ENCODE measurements around the gene PLCL2. TPM values are rescaled to one million over a fixed set of nuclear protein-coding genes. Genes with fewer than 3 reads are reported as not detected.
A peak's percentile ranks its signal among the peaks of the same experiment; 100 is the strongest.

The PLCL2 gene
- total and polyA plus RNA-seq, 2 experiments from 2014 or later, result 1.6 to 9.7 TPM

DNA sequence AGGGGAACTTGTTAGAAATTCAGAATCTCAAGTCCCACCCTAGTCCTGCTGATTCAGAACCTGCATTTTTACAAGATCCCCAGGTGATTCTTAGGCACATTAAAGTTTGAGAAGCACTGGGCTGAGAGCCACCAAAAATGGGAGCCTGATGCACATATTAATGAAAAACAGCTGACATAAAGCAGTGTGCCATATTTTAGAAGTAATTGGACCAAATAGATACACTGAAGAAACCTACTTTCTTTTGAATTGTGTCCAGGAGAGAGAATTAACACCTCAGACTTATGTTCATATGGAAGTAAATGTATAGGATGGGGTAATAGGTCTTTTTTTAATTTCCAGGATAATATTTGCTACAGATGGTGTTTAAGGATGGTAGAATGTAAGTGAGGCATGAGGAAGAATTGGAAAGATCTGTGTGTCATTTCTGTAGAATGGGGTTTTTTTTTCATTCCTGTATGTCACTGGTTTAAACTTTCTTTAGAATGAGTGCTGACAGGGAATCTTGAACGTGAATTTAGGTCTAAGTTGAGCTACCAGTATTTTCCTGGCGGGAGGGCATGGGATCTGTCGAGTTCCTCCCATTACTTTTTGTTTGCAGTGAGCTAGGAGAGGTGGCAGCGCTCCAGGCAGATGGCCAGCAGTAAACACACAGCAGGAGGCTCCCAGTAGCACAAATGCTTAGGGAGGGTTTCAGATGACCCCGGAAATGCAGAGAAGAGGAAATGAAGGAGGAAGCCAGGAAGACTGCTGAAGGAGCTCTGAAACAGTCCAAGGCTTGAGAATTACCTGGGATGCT, 185.6 kb downstream of the PLCL2 start:
- H3K27me3 Mint-ChIP-seq (ENCODE audit: insufficient read depth, low read depth, poor library complexity), result peaks cover 2% of the 10 kb centered on the region
- Histone ChIP-seq H3F3A (replicated peaks; ENCODE audit: low read depth) (no peaks in the 10 kb centered on the region), H3K27ac (ENCODE audit: low read depth) (no peak overlapping the region), H3K9me2 (ENCODE audit: insufficient read depth) (0 out of 2 replicates have a peak, but pooled peaks cover 5% of the 10 kb centered on the region), H3K79me2 (replicated peaks; ENCODE audit: insufficient read depth) (no peaks in the 10 kb centered on the region), H3K27me3 (ENCODE audit: insufficient read depth) (no peaks in the 10 kb centered on the region), H4K20me1 (replicated peaks; ENCODE audit: insufficient read depth) (no peaks in the 10 kb centered on the region), H2AFZ (no peak overlapping the region), H3K4me2 (peak overlapping the region; percentile 51; the same call in 1 of the 2 replicates), H3K36me3 (ENCODE audit: insufficient read depth) (no peaks in the 10 kb centered on the region), H3K4me3 (no peak overlapping the region), H3K4me1 (ENCODE audit: insufficient read depth) (peaks cover 28% of the 10 kb centered on the region)
- TF ChIP-seq NANOG (IDR thresholded peaks at IDR 0.05; ENCODE audit: borderline replicate concordance), result 0 out of 2 replicates have a peak, but pooled peaks have one; percentile 16
- no peak for TF ChIP-seq ZNF331 (CRISPR knock-in tag; IDR thresholded peaks at IDR 0.05; ENCODE audit: low read depth)
- TF ChIP-seq, protein P1, sequence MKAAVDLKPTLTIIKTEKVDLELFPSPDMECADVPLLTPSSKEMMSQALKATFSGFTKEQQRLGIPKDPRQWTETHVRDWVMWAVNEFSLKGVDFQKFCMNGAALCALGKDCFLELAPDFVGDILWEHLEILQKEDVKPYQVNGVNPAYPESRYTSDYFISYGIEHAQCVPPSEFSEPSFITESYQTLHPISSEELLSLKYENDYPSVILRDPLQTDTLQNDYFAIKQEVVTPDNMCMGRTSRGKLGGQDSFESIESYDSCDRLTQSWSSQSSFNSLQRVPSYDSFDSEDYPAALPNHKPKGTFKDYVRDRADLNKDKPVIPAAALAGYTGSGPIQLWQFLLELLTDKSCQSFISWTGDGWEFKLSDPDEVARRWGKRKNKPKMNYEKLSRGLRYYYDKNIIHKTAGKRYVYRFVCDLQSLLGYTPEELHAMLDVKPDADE (IDR thresholded peaks at IDR 0.05), result no peak
- no peaks in the 10 kb centered on the region for H3K9me3 Mint-ChIP-seq
- ATAC-seq, result peak; percentile 97
- H3K4me3 Mint-ChIP-seq, result no peak overlapping the region; the same call in 2 of the 3 replicates
- H3K27ac Mint-ChIP-seq, result peak overlapping the region; percentile 88
- DNase-seq (ENCODE audit: low spot score), result peak; percentile 57
- H3K36me3 Mint-ChIP-seq (ENCODE audit: low read depth), result no peaks in the 10 kb centered on the region; the same call in 2 of the 3 replicates
- H3K4me1 Mint-ChIP-seq, result peaks cover 35% of the 10 kb centered on the region

DNA sequence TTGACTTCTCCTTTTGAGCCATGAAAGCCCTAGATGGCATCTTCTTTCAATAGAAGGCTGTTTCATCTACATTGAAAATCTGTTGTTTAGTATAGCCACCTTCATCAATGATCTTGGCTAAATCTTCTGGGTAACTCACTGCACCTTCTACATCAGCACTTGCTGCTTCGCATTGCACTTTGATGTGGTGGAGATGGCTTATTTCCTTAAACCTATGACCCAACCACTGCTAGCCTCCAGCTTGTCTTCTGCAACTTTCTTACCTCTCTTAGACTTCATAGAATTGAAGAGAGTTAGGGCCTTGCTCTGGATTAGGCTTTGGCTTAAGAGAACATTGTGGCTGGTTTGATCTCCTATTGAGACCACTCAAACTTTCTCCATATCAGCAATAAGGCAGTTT, 189.8 kb downstream of the PLCL2 start:
- Histone ChIP-seq H3K27ac (ENCODE audit: low read depth) (no peak overlapping the region), H3K79me2 (replicated peaks; ENCODE audit: insufficient read depth) (no peaks in the 10 kb centered on the region), H4K20me1 (replicated peaks; ENCODE audit: insufficient read depth) (no peaks in the 10 kb centered on the region), H3K36me3 (ENCODE audit: insufficient read depth) (no peaks in the 10 kb centered on the region), H3K9me2 (ENCODE audit: insufficient read depth) (no peaks in the 10 kb centered on the region), H3K4me1 (ENCODE audit: insufficient read depth) (peaks cover 12% of the 10 kb centered on the region), H3K4me3 (no peak overlapping the region), H2AFZ (no peak overlapping the region), H3K4me2 (no peak overlapping the region), H3F3A (replicated peaks; ENCODE audit: low read depth) (no peaks in the 10 kb centered on the region), H3K27me3 (ENCODE audit: insufficient read depth) (no peaks in the 10 kb centered on the region)
- H3K27me3 Mint-ChIP-seq (ENCODE audit: insufficient read depth, low read depth, poor library complexity), result no peaks in the 10 kb centered on the region
- H3K4me3 Mint-ChIP-seq, result no peak overlapping the region
- no peak for ATAC-seq
- no peak overlapping the region for H3K27ac Mint-ChIP-seq
- DNase-seq (ENCODE audit: low spot score), result no peak
- H3K36me3 Mint-ChIP-seq (ENCODE audit: low read depth), result no peaks in the 10 kb centered on the region
- H3K9me3 Mint-ChIP-seq, result no peaks in the 10 kb centered on the region
- peaks cover 15% of the 10 kb centered on the region for H3K4me1 Mint-ChIP-seq
- TF ChIP-seq JUNB (IDR thresholded peaks at IDR 0.05; ENCODE audit: unreplicated experiment) (no peak), NANOG (IDR thresholded peaks at IDR 0.05; ENCODE audit: borderline replicate concordance) (no peak), EZH2phosphoT487 (IDR thresholded peaks at IDR 0.05; ENCODE audit: unreplicated experiment) (no peak), CREB1 (CRISPR knock-in tag; IDR thresholded peaks at IDR 0.05; ENCODE audit: low read depth) (no peak), ZNF114 (CRISPR knock-in tag; IDR thresholded peaks at IDR 0.05) (no peak), STAT1 (IDR thresholded peaks at IDR 0.05; ENCODE audit: unreplicated experiment) (no peak)
- TF ChIP-seq, protein P2, sequence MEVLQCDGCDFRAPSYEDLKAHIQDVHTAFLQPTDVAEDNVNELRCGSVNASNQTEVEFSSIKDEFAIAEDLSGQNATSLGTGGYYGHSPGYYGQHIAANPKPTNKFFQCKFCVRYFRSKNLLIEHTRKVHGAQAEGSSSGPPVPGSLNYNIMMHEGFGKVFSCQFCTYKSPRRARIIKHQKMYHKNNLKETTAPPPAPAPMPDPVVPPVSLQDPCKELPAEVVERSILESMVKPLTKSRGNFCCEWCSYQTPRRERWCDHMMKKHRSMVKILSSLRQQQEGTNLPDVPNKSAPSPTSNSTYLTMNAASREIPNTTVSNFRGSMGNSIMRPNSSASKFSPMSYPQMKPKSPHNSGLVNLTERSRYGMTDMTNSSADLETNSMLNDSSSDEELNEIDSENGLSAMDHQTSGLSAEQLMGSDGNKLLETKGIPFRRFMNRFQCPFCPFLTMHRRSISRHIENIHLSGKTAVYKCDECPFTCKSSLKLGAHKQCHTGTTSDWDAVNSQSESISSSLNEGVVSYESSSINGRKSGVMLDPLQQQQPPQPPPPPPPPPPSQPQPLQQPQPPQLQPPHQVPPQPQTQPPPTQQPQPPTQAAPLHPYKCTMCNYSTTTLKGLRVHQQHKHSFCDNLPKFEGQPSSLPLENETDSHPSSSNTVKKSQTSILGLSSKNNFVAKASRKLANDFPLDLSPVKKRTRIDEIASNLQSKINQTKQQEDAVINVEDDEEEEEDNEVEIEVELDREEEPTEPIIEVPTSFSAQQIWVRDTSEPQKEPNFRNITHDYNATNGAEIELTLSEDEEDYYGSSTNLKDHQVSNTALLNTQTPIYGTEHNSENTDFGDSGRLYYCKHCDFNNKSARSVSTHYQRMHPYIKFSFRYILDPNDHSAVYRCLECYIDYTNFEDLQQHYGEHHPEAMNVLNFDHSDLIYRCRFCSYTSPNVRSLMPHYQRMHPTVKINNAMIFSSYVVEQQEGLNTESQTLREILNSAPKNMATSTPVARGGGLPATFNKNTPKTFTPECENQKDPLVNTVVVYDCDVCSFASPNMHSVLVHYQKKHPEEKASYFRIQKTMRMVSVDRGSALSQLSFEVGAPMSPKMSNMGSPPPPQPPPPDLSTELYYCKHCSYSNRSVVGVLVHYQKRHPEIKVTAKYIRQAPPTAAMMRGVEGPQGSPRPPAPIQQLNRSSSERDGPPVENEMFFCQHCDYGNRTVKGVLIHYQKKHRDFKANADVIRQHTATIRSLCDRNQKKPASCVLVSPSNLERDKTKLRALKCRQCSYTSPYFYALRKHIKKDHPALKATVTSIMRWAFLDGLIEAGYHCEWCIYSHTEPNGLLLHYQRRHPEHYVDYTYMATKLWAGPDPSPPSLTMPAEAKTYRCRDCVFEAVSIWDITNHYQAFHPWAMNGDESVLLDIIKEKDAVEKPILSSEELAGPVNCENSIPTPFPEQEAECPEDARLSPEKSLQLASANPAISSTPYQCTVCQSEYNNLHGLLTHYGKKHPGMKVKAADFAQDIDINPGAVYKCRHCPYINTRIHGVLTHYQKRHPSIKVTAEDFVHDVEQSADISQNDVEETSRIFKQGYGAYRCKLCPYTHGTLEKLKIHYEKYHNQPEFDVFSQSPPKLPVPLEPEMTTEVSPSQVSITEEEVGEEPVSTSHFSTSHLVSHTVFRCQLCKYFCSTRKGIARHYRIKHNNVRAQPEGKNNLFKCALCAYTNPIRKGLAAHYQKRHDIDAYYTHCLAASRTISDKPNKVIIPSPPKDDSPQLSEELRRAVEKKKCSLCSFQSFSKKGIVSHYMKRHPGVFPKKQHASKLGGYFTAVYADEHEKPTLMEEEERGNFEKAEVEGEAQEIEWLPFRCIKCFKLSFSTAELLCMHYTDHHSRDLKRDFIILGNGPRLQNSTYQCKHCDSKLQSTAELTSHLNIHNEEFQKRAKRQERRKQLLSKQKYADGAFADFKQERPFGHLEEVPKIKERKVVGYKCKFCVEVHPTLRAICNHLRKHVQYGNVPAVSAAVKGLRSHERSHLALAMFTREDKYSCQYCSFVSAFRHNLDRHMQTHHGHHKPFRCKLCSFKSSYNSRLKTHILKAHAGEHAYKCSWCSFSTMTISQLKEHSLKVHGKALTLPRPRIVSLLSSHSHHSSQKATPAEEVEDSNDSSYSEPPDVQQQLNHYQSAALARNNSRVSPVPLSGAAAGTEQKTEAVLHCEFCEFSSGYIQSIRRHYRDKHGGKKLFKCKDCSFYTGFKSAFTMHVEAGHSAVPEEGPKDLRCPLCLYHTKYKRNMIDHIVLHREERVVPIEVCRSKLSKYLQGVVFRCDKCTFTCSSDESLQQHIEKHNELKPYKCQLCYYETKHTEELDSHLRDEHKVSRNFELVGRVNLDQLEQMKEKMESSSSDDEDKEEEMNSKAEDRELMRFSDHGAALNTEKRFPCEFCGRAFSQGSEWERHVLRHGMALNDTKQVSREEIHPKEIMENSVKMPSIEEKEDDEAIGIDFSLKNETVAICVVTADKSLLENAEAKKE (CRISPR knock-in tag; IDR thresholded peaks at IDR 0.05), result no peak
- TF ChIP-seq, protein P1 (IDR thresholded peaks at IDR 0.05), result no peak

Data from GM23338 (cell line).